Measurements from ENCODE around the gene ARAP1.

DNA sequence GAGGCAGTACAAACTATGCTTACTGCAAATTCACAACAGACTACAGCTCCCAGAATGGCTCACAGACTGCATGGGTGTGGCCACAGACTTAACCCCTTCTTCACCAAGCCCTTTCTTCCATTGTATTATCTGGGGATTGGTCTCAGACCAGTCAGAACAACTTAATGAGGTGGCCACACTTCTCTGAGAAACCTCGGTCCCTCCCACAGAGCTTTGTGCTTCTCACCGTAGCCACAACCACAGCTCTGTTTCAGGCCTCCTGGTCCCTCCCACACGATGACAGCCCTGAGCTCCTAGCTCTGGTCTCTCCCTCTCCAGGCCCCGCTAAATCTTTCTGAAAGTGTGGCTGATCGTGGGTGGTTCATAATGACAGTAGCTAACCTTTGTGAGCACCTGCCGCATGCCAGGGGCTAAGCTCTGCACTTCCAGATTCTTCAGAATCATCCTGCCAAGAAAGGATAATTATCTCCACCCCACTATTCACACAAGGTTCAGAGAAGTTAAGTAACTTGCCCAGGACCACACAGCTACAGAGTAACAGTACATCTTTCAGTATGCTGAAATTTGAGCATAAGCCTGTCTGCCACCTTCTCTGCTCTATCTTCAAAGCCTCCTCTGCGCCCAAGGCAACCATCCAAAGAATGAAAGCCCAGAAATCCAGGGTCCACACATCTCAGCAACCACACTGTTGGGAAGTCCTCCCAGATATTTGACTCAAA is 83.4 kb downstream of the ARAP1 start:
- TF ChIP-seq GATA2 (IDR thresholded peaks at IDR 0.05; ENCODE audit: low read depth, low read length) = no peak
- no peak for TF ChIP-seq GATA3 (IDR thresholded peaks at IDR 0.05; ENCODE audit: low read depth, low read length)

Data from SH-SY5Y (cell line).